T1000 (cell line): ENCODE results near the gene OPN1SW.

ENCODE experiments used
- DNase-seq: peaks from one replicate; lab custom pipeline; 2025; ENCODE audit warnings: mixed read lengths; lab: John Stamatoyannopoulos, UW

OPN1SW gene

GRCh38 chr7:128732521-128733277 is 42.9 kb downstream of the OPN1SW start:
- no peak for DNase-seq

DNA sequence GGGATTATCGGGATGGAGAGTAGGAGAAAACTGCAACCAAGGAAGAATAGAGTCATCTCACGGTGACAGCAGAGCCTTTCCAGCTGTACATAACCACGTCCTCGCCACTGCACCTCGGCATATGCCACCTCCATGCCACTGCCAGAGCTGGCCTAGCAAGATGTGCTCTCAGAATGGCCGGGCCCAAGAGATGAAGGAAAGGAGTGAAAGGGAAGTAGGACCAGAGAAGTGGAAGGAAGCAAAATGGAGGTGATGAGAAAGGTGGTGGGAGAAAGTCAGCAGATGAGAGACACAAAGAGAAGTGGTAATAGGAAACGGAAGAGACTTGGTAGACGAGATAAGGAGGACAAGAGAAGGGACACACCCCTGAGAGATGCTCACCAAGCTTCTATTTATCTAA is 44.4 kb downstream of the OPN1SW start:
- DNase-seq, result no peak

- no peak for DNase-seq
These were observed 46.1 kb downstream of the OPN1SW start for GRCh38 chr7:128729494-128729893.

GRCh38 chr7:128728598-128728997 is 47.0 kb downstream of the OPN1SW start:
- no peak for DNase-seq

DNA sequence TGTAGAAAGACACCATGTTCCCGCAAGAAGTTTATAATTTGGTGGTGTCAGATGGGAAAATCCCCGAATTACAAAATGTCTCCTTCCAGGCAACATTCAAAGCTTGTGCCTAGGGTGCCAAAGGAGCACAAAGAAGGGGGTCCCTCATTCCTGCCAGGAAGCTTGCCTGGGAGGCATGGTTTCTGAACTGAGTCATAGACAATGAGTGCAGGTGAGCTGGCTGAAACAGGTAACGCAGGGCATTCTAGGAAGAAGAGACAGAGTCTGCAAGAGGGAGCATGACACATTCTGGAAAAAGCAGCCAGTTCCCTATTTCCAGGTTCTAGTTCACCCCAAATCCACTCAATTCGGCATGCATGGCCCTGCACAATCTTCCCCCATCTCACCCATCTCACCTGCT is 48.4 kb downstream of the OPN1SW start:
- DNase-seq, result no peak

DNA sequence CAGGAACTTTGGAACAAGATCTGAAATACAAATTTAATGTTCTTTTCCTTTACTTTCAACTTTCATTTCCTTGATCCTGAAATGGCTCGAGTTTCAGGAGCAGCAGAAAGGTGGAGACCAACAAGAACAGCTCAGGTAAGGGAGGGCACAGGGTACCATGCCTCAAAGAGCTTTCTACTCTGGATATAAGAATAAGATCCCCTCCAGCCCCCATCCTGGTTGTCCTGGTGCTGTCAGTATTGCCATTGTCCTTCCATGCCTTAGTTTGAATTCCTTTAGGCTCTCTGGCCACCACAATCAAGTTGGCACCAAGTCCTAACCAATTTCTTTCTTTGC is 48.9 kb downstream of the OPN1SW start:
- no peak for DNase-seq

GRCh38 chr7:128726059-128726736 is 49.4 kb downstream of the OPN1SW start:
- no peak for DNase-seq

- no peak for DNase-seq
These were observed 50.1 kb downstream of the OPN1SW start for GRCh38 chr7:128725531-128725930.

GRCh38 chr7:128724743-128725142 is 50.9 kb downstream of the OPN1SW start:
- no peak for DNase-seq
